AG04449 (cell line): ENCODE measurements around the gene PRR23E.

ENCODE experiments used
- CTCF ChIA-PET: fragments of 350-600 bp; formaldehyde crosslinking; extraction: SDS; loops from one replicate; lab custom pipeline; 2021; ENCODE audit warnings: antibody characterized with exemption; lab: Yijun Ruan, JAX
- POLR2A ChIA-PET: fragments of 400-600, 350-600 bp; formaldehyde crosslinking; extraction: SDS; loops from one replicate; lab custom pipeline; 2020; ENCODE audit warnings: antibody characterized with exemption, inconsistent platforms; lab: Yijun Ruan, JAX
- DNase-seq: peaks from one replicate; pipeline ENCODE4 v3.0.0-alpha.2; 2010; ENCODE audit warnings: low read depth, low spot score
- H3K4me3 ChIP-seq: 2 replicates; pipeline ENCODE4 v1.5.1; 2011; ENCODE audit warnings: low read depth, mild to moderate bottlenecking, control low read depth, low read length
- TF ChIP-seq, protein P1 (sequence below): IDR thresholded peaks from one replicate; pipeline ENCODE4 v1.5.1; 2011; ENCODE audit warnings: mild to moderate bottlenecking, moderate library complexity, low read length, control low read depth, inconsistent platforms; ENCODE audit not compliant: insufficient read depth; ENCODE audit errors: missing control alignments

PRR23E gene

GRCh38 chr3:127218454-127218922, 25.6 kb downstream of the PRR23E start:
- H3K4me3 ChIP-seq = no peak overlapping the region
- TF ChIP-seq, protein P1, sequence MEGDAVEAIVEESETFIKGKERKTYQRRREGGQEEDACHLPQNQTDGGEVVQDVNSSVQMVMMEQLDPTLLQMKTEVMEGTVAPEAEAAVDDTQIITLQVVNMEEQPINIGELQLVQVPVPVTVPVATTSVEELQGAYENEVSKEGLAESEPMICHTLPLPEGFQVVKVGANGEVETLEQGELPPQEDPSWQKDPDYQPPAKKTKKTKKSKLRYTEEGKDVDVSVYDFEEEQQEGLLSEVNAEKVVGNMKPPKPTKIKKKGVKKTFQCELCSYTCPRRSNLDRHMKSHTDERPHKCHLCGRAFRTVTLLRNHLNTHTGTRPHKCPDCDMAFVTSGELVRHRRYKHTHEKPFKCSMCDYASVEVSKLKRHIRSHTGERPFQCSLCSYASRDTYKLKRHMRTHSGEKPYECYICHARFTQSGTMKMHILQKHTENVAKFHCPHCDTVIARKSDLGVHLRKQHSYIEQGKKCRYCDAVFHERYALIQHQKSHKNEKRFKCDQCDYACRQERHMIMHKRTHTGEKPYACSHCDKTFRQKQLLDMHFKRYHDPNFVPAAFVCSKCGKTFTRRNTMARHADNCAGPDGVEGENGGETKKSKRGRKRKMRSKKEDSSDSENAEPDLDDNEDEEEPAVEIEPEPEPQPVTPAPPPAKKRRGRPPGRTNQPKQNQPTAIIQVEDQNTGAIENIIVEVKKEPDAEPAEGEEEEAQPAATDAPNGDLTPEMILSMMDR = no peak
- no peak for DNase-seq
- POLR2A ChIA-PET = no interaction called here
- CTCF ChIA-PET = no interaction called here

DNA sequence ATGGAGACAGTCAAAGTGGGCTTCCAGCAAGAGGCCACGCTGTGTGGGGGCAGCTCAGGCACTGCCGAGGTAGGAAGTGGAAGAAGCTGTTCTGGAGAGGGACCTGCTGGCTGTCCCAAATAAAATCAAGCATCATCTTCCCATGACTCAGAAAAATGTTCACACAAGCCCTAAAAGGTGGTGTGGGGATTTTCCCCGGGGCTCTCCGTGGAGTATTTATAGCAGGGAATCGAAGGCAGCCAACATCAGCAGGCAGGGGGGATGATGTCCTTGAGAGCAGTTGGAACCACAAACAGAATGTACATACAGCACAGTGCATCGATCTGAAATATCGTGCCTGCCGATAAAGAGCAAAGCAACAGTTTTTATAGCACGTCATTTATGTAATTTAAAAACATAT, 27.6 kb downstream of the PRR23E start:
- no peak overlapping the region for H3K4me3 ChIP-seq
- CTCF ChIA-PET = no interaction called here
- POLR2A ChIA-PET = interaction anchor here (0.6 kb wide), 1 partner anchor 211 kb away, joined by 3 read pairs; no protein-coding TSS in a partner anchor
- no peak for DNase-seq
- TF ChIP-seq, protein P1 = no peak

DNA sequence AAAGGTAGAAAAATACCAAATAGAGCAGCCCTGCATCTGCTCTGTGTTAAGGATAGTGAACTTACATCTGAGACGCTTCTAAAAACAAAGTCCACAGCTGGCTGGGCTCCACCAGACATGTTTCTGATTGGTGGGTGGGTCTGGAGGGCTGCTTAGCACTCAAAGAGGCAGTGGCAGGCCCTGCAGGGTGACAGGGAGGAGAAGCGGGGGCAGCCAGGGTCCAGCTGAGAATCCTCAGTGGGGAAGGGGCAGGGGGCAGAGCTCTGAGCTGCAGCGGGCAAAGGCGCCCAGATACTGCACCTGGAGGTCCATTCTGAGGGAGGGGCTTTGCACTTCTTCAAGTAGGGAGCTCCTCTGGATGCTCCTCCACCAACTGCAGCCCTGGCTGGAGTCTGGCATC, 28.1 kb downstream of the PRR23E start:
- no peak for DNase-seq
- TF ChIP-seq, protein P1 = no peak
- ChIA-PET POLR2A (interaction anchor here (0.6 kb wide), 1 partner anchor 210 kb away, joined by 3 read pairs; no protein-coding TSS in a partner anchor), CTCF (no interaction called here)
- H3K4me3 ChIP-seq = no peak overlapping the region

GRCh38 chr3:127221446-127222035, 28.6 kb downstream of the PRR23E start:
- ChIA-PET POLR2A (no interaction called here), CTCF (no interaction called here)
- TF ChIP-seq, protein P1 = no peak
- DNase-seq = no peak
- no peak overlapping the region for H3K4me3 ChIP-seq

- TF ChIP-seq, protein P1 = no peak
- no peak for DNase-seq
- POLR2A ChIA-PET = no interaction called here
- CTCF ChIA-PET = no interaction called here
- no peak overlapping the region for H3K4me3 ChIP-seq
These were observed 29.2 kb downstream of the PRR23E start for GRCh38 chr3:127222163-127222562.

- ChIA-PET POLR2A (no interaction called here), CTCF (no interaction called here)
- H3K4me3 ChIP-seq = no peak overlapping the region
- no peak for DNase-seq
- TF ChIP-seq, protein P1 = no peak
These were observed 29.7 kb downstream of the PRR23E start for GRCh38 chr3:127222664-127223063.
